Measurements from ENCODE around the gene CLIC1. TPM values are rescaled to one million over a fixed set of nuclear protein-coding genes. Genes with fewer than 3 reads are reported as not detected.

Gene CLIC1
- total RNA-seq, 1 experiment from 2014 or later = 374 TPM

- intact Hi-C loops (cut with micrococcal nuclease; ENCODE audit: unreplicated experiment) = no loop called here
- H3K36me3 Mint-ChIP-seq (ENCODE audit: insufficient read depth, unreplicated experiment) = peaks cover 31% of the 10 kb centered on the region
- no TSS peak for BruUV-seq (replicated peaks)
Measured at GRCh38 chr6:31761343-31761742, 25.0 kb upstream of the CLIC1 start.

GRCh38 chr6:31760790-31761189 lies 24.5 kb upstream of the CLIC1 start:
- Histone ChIP-seq H3K4me3 (ENCODE audit: low read depth, low read length) (no peak overlapping the region), H3K9me3 (no peaks in the 10 kb centered on the region), H3K27me3 (replicated peaks; ENCODE audit: control insufficient read depth, insufficient read depth, low read length) (no peaks in the 10 kb centered on the region), H3K4me1 (peaks cover 5% of the 10 kb centered on the region), H3K36me3 (ENCODE audit: control insufficient read depth, insufficient read depth, low read length) (0 out of 2 replicates have a peak, but pooled peaks cover 1% of the 10 kb centered on the region)
- ChIA-PET CTCF (interaction anchor here (1.4 kb wide), 1 partner anchor 9 kb away, joined by 3 read pairs; no protein-coding TSS in a partner anchor), POLR2A (no interaction called here)
- intact Hi-C loops (cut with micrococcal nuclease; ENCODE audit: unreplicated experiment) = no loop called here
- no peak overlapping the region for H3K27ac Mint-ChIP-seq (ENCODE audit: unreplicated experiment)
- no peak overlapping the region for H3K4me3 Mint-ChIP-seq (ENCODE audit: unreplicated experiment)
- no peaks in the 10 kb centered on the region for H3K27me3 Mint-ChIP-seq (ENCODE audit: insufficient read depth, unreplicated experiment)
- peaks cover 31% of the 10 kb centered on the region for H3K36me3 Mint-ChIP-seq (ENCODE audit: insufficient read depth, unreplicated experiment)
- no peak for DNase-seq
- TF ChIP-seq CTCF (IDR thresholded peaks at IDR 0.05; ENCODE audit: insufficient read depth in 1 of 2, low read depth in 1 of 2, low read length in 1 of 2, severe bottlenecking in 1 of 2, unreplicated experiment in 1 of 2) = no peak
- no peaks in the 10 kb centered on the region for H3K9me3 Mint-ChIP-seq (ENCODE audit: unreplicated experiment)
- no TSS peak for BruUV-seq (replicated peaks)
- peaks cover 10% of the 10 kb centered on the region for H3K4me1 Mint-ChIP-seq (ENCODE audit: low read depth, unreplicated experiment)

More at GRCh38 chr6:31761343-31761742, 25.0 kb upstream of the CLIC1 start:
- no peaks in the 10 kb centered on the region for H3K9me3 Mint-ChIP-seq (ENCODE audit: unreplicated experiment)
- POLR2A ChIA-PET = no interaction called here
- Histone ChIP-seq H3K4me3 (ENCODE audit: low read depth, low read length) (no peak overlapping the region), H3K36me3 (ENCODE audit: control insufficient read depth, insufficient read depth, low read length) (0 out of 2 replicates have a peak, but pooled peaks cover 1% of the 10 kb centered on the region), H3K4me1 (peaks cover 5% of the 10 kb centered on the region), H3K9me3 (no peaks in the 10 kb centered on the region), H3K27me3 (replicated peaks; ENCODE audit: control insufficient read depth, insufficient read depth, low read length) (no peaks in the 10 kb centered on the region)
- no peak overlapping the region for H3K27ac Mint-ChIP-seq (ENCODE audit: unreplicated experiment)
- H3K27me3 Mint-ChIP-seq (ENCODE audit: insufficient read depth, unreplicated experiment) = no peaks in the 10 kb centered on the region
- H3K4me3 Mint-ChIP-seq (ENCODE audit: unreplicated experiment) = no peak overlapping the region
- peaks cover 10% of the 10 kb centered on the region for H3K4me1 Mint-ChIP-seq (ENCODE audit: low read depth, unreplicated experiment)
- no peak for TF ChIP-seq CTCF (IDR thresholded peaks at IDR 0.05; ENCODE audit: insufficient read depth in 1 of 2, low read depth in 1 of 2, low read length in 1 of 2, severe bottlenecking in 1 of 2, unreplicated experiment in 1 of 2)
- CTCF ChIA-PET = interaction anchor here (1.4 kb wide), 1 partner anchor 9 kb away, joined by 3 read pairs; no protein-coding TSS in a partner anchor
- DNase-seq = no peak

GRCh38 chr6:31758281-31758680 lies 22.0 kb upstream of the CLIC1 start:
- ChIA-PET POLR2A (interaction anchor here (1.3 kb wide), 1 partner anchor 19 kb away, joined by 10 read pairs; the partner anchor contains the start of gene MSH5), CTCF (no interaction called here)
- no peaks in the 10 kb centered on the region for H3K36me3 ChIP-seq (ENCODE audit: control insufficient read depth, insufficient read depth, low read length)
- peak overlapping the region; percentile 16 for H3K27ac Mint-ChIP-seq (ENCODE audit: unreplicated experiment)
- peaks cover 3% of the 10 kb centered on the region for H3K4me1 Mint-ChIP-seq (ENCODE audit: low read depth, unreplicated experiment)
- no peaks in the 10 kb centered on the region for H3K27me3 Mint-ChIP-seq (ENCODE audit: insufficient read depth, unreplicated experiment)
- no peak overlapping the region for H3K4me3 ChIP-seq (ENCODE audit: low read depth, low read length)
- H3K27me3 ChIP-seq (replicated peaks; ENCODE audit: control insufficient read depth, insufficient read depth, low read length) = no peaks in the 10 kb centered on the region
- no peak for TF ChIP-seq CTCF (IDR thresholded peaks at IDR 0.05; ENCODE audit: insufficient read depth in 1 of 2, low read depth in 1 of 2, low read length in 1 of 2, severe bottlenecking in 1 of 2, unreplicated experiment in 1 of 2)
- no TSS peak for BruUV-seq (replicated peaks)
- H3K36me3 Mint-ChIP-seq (ENCODE audit: insufficient read depth, unreplicated experiment) = peaks cover 22% of the 10 kb centered on the region
- no peaks in the 10 kb centered on the region for H3K9me3 ChIP-seq
- intact Hi-C loops (cut with micrococcal nuclease; ENCODE audit: unreplicated experiment) = no loop called here
- H3K4me3 Mint-ChIP-seq (ENCODE audit: unreplicated experiment) = no peak overlapping the region
- DNase-seq = no peak
- peaks cover 2% of the 10 kb centered on the region for H3K4me1 ChIP-seq
- no peaks in the 10 kb centered on the region for H3K9me3 Mint-ChIP-seq (ENCODE audit: unreplicated experiment)
